PFSK-1 (cell line): Measurements from ENCODE around the gene SMIM43.

Experiments used
- POLR2AphosphoS5 ChIP-seq: IDR thresholded peaks from 2 replicates; pipeline ENCODE4 v1.6.1; 2012; ENCODE audit warnings: low read depth, mild to moderate bottlenecking, control low read depth, low read length, moderate library complexity
- SIN3A ChIP-seq: IDR thresholded peaks from 2 replicates; pipeline ENCODE4 v1.6.1; 2012; ENCODE audit warnings: mild to moderate bottlenecking, low read length, moderate library complexity, borderline replicate concordance; ENCODE audit not compliant: insufficient read depth
- TAF1 ChIP-seq: IDR thresholded peaks from 2 replicates; pipeline ENCODE4 v1.6.1; 2012; ENCODE audit warnings: low read length, control low read depth, borderline replicate concordance; ENCODE audit not compliant: insufficient read depth
- TF ChIP-seq, protein P1 (sequence below), 2 experiments: IDR thresholded peaks; 2 replicates each; pipeline versions ENCODE4 v1.6.1 to v1.8.0; 2011 to 2012; ENCODE audit warnings: low read depth in 2 of 2, low read length in 2 of 2, control low read depth in 1 of 2, inconsistent platforms in 1 of 2, mild to moderate bottlenecking in 1 of 2, moderate library complexity in 1 of 2; ENCODE audit not compliant: insufficient read depth in 1 of 2

DNA sequence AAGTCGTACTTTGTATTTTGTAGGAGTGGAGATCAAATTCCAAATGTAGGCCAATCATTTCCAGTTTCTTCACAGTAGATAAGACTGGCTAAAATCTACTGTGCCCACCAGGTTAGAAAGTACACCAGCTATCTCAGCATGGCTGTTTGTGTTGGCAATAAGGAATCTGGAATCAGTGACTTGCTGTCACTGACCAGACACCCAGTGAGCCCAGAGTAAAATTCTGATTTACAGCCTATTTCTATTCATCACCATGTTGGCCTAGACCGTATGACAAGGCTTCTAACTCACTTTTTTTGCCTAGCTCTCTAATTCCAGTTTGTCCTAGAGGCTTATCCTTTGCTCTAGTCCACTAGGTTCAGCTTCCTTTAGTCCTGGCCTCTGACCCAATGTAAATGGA is 25.4 kb downstream of the SMIM43 start:
- TF ChIP-seq POLR2AphosphoS5 (no peak), SIN3A (no peak), TAF1 (no peak)
- TF ChIP-seq, protein P1, sequence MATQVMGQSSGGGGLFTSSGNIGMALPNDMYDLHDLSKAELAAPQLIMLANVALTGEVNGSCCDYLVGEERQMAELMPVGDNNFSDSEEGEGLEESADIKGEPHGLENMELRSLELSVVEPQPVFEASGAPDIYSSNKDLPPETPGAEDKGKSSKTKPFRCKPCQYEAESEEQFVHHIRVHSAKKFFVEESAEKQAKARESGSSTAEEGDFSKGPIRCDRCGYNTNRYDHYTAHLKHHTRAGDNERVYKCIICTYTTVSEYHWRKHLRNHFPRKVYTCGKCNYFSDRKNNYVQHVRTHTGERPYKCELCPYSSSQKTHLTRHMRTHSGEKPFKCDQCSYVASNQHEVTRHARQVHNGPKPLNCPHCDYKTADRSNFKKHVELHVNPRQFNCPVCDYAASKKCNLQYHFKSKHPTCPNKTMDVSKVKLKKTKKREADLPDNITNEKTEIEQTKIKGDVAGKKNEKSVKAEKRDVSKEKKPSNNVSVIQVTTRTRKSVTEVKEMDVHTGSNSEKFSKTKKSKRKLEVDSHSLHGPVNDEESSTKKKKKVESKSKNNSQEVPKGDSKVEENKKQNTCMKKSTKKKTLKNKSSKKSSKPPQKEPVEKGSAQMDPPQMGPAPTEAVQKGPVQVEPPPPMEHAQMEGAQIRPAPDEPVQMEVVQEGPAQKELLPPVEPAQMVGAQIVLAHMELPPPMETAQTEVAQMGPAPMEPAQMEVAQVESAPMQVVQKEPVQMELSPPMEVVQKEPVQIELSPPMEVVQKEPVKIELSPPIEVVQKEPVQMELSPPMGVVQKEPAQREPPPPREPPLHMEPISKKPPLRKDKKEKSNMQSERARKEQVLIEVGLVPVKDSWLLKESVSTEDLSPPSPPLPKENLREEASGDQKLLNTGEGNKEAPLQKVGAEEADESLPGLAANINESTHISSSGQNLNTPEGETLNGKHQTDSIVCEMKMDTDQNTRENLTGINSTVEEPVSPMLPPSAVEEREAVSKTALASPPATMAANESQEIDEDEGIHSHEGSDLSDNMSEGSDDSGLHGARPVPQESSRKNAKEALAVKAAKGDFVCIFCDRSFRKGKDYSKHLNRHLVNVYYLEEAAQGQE (IDR thresholded peaks at IDR 0.05; ENCODE audit: insufficient read depth in 1 of 2, low read depth in 2 of 2, low read length in 2 of 2), result no peak
